GM21526 (cell line): ENCODE data around the gene HRAS.

Experiments
- ATAC-seq: cut with Tn5 transposase; IDR thresholded peaks from one replicate; pipeline ENCODE4 v1.9.1; 2021; ENCODE audit warnings: moderate library complexity; ENCODE audit not compliant: unreplicated experiment, low FRiP score

HRAS gene

DNA sequence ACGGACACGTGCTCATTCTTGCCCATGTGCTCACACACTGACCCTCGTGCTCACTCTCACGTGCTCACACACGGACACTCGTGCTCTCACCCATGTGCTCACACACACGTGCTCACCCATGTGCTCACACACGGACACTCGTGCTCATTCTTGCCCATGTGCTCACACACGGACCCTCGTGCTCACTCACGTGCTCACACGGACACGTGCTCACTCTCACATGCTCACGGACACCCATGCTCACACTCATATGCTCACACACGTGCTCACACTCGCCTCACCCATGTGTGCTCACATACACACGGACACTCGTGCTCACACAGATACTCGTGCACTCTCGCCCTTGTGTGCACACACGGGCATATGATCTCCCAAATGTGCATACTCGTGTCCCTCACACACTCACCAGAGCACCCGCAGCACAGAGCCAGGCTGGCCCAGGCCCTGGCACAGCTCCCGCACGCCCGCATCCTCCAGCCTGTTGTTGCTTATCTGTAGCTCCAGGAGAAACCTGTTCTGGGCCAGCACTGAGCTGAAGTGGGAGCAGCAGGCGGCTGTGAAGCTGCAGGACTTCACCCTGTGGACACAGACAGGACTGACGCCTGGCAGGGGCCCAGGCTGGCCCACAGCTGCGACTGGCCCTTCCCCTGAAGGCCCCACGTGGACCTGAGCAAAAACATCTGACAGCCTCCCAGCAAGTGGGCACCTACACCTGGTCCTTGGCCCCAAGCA lies 37.6 kb downstream of the HRAS start:
- ATAC-seq, result no peak

DNA sequence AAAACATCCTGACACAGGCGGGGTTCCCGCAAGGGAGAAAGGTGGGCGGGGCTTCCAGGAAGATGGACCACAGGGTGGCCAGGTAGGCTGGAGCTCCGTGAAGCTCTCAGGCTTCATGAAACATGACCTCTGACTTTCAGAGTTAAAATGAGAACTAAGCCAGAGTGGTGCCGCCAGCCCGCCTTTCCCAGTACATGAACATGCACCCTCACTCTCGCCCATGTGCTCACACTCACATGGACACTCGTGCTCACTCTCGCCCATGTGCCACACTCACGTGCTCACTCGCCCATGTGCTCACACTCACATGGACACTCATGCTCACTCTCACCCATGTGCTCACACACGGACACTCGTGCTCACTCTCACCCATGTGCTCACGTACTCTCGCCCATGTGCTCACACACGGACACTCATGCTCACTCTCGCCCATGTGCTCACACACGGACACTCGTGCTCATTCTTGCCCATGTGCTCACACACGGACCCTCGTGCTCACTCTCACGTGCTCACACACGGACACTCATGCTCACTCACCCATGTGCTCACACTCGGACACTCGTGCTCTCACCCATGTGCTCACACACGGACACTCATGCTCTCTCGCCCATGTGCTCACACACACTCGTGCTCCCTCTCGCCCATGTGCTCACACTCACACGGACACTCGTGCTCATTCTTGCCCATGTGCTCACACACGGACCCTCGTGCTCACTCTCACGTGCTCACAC lies 38.4 kb downstream of the HRAS start:
- no peak for ATAC-seq

DNA sequence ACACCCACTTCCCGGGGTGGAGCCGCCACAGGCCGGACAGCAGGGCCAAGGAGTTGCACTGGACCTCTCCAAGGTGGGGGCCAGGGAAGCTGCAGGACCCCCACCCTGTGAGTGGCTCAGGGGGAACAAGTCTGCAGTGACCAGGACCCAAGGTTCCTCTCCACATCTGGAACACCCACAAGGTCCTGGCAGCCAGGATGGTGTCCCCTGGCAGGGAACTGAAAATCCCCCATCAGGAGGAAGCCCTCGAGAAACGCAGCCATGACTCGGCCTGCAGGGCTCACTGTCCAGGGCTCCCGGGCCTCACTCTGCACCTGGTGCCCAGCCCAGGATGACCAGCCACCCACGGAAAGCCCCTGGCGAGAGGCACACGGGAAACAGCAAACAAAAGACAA lies 39.8 kb downstream of the HRAS start:
- ATAC-seq, result no peak

DNA sequence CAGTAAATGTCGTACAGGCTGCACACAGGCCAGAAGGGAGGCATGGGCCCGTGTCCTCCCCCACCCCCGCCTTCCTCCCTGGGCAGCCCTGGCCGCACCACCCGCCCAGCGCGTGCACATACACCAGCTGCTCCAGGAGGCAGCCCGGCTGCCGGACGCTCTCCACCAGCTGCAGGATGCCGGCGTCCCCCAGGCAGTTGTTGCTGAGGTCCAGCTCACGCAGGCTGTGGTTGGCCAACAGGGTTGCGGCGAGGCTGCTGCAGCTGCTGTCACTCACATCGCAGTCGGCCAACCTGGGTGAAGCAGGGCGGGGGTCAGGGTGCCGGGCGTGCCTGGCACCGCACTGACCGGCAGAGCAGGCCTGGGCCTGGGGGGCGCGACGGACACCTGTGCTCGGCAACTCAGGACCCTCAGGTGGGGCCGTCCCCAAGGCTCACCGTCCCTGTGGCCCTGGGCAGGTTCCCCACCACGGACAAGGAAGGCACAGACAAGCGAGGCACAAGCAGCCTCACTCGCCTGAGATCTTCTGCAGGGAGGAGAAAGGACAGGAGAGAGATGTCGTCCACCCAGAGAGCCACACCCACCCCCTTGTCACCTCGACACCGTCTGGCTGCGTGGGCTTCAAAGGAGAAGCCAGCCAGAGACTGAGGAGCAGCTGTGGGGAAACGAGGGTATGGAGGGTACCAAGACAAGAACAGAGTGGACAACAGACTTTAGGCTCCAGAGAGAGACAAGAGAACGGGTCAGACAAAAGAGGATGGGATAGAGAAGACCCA lies 40.4 kb downstream of the HRAS start:
- ATAC-seq, result no peak

DNA sequence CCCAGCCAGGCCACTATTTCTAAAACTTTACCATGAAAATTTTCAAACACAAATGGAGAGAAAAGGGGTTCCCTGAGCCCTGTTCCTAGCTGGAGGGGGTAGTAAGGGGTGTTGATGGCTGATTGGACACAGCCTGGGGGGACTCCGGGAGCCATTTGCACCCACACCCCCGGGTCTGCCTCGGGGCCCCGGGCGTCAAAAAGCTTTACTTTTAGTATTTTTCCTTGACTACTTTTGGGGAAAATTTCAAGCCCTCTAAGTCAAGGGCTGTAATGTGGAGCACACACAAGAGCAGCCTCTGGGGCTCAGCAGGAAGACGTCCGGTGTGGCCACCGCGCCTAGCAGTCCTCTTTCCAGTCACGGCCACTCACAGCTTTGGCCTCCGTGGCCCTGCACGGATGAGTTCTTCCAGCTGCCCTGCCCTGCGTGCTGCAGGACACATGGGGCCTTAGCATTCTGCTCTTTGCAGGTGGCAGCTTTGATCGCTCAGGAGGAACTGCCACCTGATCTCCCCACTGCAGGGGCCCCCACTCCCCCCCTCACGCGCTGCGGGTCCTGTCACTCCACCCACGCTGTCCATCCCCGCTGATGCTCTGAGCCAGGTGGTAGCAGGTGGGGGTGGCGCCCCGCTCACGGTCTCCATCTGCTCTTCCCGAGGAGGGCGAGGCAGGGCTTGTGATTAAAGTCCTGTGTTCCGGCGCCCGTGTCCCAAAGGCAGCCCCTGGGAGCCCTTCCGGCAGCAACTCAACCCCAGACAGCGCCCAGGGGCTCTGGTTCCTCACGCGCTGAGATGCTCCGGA lies 42.7 kb downstream of the HRAS start:
- no peak for ATAC-seq

DNA sequence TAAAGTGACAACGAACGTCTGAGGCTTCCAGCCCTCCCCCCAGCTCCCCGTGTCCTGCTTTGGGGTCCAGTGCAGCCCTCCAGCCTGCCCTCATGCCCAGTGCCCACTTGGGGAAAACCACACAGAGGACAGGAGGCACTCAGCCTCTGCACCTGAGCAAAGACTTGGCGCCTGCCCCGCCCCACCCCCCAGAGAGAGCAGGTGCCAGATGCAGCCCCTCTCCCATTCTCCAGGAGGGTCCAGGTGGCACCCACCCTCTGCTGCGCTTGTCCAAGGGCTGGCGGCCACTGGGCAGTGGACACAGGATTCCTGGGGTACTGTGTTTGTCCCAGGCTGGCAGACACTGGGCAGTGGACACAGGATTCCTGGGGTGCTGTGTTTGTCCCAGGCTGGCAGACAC lies 44.0 kb downstream of the HRAS start:
- ATAC-seq, result no peak

DNA sequence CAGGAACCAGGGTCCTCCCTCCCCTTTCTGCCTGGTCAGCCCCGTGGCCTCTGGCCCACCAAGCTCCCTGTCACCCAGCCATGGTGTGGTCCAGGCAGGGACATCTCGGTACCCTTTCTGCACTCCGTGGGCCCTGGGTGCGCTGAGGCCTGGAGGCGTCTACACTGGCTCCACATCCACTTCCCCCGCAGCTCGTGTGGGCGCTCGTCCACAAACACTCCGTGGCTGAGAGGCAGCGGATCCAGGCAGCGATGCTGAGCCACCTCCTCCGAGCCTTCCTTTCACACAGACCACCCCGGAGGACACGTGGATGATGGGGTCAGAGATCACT lies 44.5 kb downstream of the HRAS start:
- ATAC-seq, result no peak

DNA sequence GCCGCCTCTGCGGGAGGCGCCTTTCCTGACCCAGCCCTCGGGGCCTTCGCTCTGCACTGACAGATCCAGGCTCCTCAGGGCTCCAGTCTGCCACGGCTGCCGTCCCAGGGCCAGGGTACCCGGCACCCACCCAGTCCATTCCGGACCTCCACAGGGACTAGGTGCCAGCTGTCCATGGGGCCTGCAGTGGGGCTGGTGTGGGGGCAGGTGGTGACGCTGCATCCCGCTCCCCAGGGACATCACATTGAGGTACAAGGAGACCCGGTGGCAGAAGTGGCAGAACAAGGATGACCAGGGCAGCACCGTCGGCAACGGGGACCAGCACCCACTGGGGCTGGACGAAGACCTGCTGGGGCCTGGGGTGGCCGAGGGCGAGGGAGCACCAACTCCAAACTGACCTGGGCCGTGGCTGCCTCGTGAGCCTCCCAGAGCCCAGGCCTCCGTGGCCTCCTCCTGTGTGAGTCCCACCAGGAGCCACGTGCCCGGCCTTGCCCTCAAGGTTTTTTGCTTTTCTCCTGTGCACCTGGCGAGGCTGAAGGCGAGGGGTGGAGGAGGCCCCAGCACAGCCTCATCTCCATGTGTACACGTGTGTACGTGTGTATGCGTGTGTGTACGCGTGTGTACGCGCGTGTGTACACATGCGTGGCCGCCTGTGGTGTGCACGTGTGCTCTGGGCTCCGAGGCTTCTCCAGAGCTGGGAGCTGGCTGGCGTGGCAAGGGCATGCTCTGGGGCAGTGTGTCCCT lies 45.0 kb downstream of the HRAS start:
- no peak for ATAC-seq

DNA sequence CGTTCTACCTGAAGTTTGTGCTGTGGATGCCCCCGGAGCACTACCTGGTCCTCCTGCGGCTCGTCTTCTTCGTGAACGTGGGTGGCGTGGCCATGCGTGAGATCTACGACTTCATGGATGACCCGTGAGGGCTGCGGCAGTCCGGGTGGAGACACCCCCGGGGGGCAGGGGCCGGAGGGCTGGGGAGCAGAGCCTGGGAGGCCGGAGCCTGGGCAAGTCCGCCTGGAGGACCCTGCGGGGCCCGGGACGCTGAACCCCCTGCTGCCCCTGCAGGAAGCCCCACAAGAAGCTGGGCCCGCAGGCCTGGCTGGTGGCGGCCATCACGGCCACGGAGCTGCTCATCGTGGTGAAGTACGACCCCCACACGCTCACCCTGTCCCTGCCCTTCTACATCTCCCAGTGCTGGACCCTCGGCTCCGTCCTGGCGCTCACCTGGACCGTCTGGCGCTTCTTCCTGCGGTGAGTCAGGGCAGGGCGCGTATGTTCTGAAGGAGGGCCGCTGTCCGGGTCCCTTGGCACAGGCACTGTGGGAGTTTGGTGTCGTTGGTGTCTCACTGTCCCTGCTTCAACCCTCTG lies 45.7 kb downstream of the HRAS start:
- no peak for ATAC-seq

DNA sequence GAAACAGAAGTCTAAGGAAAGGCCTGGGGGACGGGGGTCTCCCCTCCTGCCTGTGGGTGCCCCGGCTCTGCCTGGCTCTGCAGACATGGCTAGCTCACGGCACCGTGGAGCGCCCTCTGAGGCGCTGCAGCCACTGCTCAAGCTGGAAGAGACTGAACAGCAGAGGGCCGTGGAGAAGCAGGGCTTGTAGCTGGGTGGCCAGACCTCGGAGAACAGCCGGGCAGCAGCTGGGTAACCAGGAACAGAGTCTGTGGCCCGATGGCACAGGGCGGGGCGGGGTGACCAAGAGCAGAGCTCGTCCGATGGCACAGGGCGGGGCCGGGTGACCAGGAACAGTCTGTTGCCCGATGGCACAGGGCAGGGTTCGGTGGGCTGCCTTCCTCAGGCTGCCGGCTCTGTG lies 46.4 kb downstream of the HRAS start:
- no peak for ATAC-seq

DNA sequence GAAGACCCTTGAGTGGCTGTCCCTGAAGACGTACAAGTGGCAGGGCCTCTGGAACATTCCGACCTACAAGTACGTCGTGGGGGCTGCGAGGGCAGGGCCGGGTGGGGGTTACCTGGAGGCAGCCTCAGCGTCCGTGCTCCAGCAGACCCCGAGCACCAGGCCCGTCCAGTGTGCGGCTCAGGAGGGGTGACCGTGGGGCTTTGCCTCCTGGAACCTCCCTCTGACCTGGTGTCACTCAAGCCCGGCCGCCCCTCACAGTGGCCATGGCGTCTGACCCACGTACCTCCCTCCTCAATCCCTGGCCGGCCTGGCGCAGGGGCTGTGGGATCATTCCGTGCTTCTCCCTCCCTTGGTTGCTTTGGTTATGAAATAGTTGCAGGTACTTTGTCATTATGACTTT lies 46.8 kb downstream of the HRAS start:
- no peak for ATAC-seq

DNA sequence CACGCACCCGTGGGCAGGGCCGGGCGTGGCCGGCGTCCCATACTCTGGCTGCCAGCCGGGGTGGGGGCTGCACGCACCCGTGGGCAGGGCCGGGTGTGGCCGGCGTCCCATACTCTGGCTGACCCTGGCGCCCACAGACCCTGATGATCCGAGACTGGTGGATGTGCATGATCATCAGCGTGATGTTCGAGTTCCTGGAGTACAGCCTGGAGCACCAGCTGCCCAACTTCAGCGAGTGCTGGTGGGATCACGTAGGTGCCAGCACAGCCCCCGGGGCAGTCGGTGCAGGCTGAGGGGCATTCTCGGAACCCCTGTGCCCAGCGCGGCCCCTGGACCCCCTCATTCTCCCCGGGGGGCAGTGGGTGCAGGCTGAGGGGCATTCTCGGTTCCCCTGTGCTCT lies 47.3 kb downstream of the HRAS start:
- ATAC-seq, result no peak

DNA sequence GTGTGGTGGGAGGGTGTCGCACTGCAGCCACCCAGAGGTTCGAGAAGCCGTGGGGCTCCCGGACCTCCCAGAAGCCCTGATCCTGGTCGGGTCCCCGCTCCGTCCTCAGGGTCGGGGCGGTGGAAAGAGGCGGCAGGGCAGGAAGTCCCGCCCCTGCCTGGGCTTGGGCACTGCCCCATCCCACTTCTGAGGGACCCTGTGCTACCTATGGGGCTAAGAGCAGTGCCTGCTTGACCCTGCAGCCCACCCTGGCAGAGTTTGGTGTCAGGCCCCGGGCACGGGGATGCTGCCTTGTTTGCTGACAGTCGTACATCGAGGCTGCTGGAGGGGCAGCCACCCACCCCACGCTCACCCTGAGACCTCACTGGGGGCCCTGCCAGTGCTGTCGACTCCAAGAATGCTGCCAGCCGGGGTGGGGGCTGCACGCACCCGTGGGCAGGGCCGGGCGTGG lies 47.8 kb downstream of the HRAS start:
- no peak for ATAC-seq

DNA sequence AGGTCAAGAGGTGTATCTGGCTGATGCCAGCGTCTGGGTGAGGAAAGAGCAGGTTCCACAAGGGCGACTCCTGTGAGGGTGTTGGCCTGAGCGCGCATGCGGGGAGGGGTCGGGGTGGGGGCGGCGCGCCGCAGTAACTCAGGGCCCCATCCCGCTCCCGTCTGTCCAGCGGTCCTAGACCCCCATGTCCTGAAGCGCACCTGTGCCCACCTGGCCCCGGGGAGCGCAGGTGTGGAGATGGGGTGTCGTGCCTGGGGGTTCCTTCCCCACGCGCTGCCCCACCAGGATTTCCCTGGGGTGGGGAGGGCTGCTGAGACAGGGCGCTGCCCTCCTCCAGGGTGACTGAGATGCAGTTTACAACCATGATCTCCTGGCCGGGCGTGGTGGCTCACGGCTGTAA lies 49.2 kb downstream of the HRAS start:
- no peak for ATAC-seq

DNA sequence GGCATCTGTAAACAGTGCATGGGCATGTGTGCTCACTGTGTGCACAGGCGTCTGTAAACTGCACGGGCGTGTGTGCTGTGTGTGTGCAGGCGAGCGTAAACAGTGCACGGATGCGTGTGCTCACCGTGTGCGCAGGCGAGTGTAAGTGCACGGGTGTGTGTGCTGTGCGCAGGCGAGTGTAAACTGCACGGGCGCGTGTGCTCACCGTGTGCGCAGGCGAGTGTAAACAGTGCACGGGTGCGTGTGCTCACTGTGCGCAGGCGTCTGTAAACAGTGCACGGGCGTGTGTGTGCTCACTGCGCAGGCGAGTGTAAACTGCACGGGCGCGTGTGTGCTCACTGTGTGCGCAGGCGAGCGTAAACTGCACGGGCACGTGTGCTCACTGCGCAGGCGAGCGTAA lies 50.8 kb downstream of the HRAS start:
- ATAC-seq, result no peak
